NCI-H2081 (cell line): ENCODE data around the gene EPHB6.

ENCODE experiments used
- DNase-seq, 2 experiments: peaks; one replicate each; lab custom pipeline; 2025; lab: John Stamatoyannopoulos, UW

Gene EPHB6

GRCh38 chr7:142833174-142834048, 21.5 kb upstream of the EPHB6 start:
- DNase-seq, result no peak

- no peak for DNase-seq
These were observed 19.4 kb upstream of the EPHB6 start for GRCh38 chr7:142835487-142835886.

GRCh38 chr7:142836426-142836825, 18.4 kb upstream of the EPHB6 start:
- no peak for DNase-seq

GRCh38 chr7:142838461-142839213, 16.2 kb upstream of the EPHB6 start:
- DNase-seq, result no peak

- DNase-seq, result no peak
These were observed 12.6 kb upstream of the EPHB6 start for GRCh38 chr7:142842251-142842766.

- no peak for DNase-seq
These were observed 7.5 kb upstream of the EPHB6 start for GRCh38 chr7:142847353-142847752.

GRCh38 chr7:142851269-142851668, 3.6 kb upstream of the EPHB6 start:
- DNase-seq, result no peak

GRCh38 chr7:142851919-142852318, 3.0 kb upstream of the EPHB6 start:
- DNase-seq, result no peak

GRCh38 chr7:142853739-142854371, 1.0 kb upstream of the EPHB6 start:
- DNase-seq, result peak; percentile 58 to 71

GRCh38 chr7:142855114-142855743, 353 bp downstream of the EPHB6 start:
- no peak for DNase-seq

- peak in 1 of 2 experiments; percentile 23 for DNase-seq
These were observed 1.1 kb downstream of the EPHB6 start for GRCh38 chr7:142855756-142856564.

- DNase-seq, result no peak
These were observed 1.8 kb downstream of the EPHB6 start for GRCh38 chr7:142856565-142857245.

GRCh38 chr7:142857625-142858024, 2.7 kb downstream of the EPHB6 start:
- DNase-seq, result no peak

GRCh38 chr7:142859411-142859810, 4.5 kb downstream of the EPHB6 start:
- DNase-seq, result no peak

GRCh38 chr7:142859829-142860228, 5.0 kb downstream of the EPHB6 start:
- no peak for DNase-seq

GRCh38 chr7:142860968-142861367, 6.1 kb downstream of the EPHB6 start:
- no peak for DNase-seq

GRCh38 chr7:142862351-142862750, 7.5 kb downstream of the EPHB6 start:
- DNase-seq, result no peak

GRCh38 chr7:142862786-142863400, 8.0 kb downstream of the EPHB6 start:
- DNase-seq, result no peak

- DNase-seq, result no peak
These were observed 9.2 kb downstream of the EPHB6 start for GRCh38 chr7:142863891-142864685.
